NOMO-1 (cell line): Measurements from ENCODE around the gene BRSK1.

ENCODE experiments used
- DNase-seq, 2 experiments: peaks; one replicate each; lab custom pipeline; 2025; ENCODE audit not compliant: unreplicated experiment in 2 of 2; lab: John Stamatoyannopoulos, UW

Gene BRSK1

DNA sequence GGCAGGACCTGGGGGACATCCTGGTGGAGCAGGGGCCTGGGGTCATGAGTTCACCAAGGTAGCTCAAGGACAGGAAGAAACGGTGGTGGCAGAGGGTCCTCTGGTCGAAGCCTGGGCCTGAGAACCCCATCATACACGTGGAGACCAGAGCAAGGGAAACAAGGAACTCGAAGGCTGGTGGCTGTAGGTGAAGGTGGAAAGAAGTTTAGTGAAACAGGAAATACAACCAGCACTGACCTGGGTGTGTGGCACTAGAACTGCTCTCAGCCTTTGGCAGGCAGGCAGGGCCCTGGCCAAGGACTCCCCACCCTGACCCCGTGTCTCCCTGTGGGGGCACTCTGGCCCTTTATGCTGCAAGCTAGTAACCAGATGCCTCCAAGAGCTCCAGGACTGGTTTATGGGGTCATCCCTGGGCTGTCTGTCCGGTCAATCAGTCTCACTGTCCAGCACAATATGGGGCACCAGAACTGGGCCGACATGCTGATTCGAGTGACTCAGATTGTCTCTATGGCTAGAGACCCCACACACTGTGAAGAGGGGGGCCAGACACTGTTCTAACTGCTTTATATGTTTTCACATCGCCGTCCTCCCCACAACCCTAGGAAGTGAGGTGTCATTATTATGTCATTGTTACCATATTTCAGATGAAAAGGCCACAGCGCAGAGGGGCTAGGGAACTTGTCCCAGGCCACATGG is 67.0 kb downstream of the BRSK1 start:
- no peak for DNase-seq

- DNase-seq, result no peak
Observed at GRCh38 chr19:55352040-55352439, 68.2 kb downstream of the BRSK1 start.

- DNase-seq, result no peak
Observed at GRCh38 chr19:55352549-55353145, 68.8 kb downstream of the BRSK1 start.

DNA sequence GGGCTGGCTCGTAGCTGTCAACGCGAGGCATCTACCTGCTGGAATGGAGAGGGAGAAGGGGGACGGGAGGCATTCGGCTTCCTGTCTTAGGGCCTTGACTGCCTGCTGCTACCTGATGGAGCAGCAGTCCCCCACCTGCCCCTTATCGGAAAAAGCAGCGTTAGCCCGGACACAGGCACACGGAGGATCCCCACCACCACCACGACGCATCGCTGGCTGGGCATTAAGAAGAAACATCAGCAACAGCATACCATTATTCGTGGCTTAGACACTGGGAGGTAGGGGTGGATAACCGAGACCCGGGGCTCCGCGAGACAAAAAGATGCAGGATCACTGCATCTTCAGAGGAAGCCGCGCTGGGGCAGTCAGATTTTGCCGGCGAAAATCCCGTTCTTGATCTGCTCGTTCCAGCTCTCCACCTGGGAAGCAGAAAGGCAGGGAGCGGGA is 69.6 kb downstream of the BRSK1 start:
- DNase-seq, result no peak

DNA sequence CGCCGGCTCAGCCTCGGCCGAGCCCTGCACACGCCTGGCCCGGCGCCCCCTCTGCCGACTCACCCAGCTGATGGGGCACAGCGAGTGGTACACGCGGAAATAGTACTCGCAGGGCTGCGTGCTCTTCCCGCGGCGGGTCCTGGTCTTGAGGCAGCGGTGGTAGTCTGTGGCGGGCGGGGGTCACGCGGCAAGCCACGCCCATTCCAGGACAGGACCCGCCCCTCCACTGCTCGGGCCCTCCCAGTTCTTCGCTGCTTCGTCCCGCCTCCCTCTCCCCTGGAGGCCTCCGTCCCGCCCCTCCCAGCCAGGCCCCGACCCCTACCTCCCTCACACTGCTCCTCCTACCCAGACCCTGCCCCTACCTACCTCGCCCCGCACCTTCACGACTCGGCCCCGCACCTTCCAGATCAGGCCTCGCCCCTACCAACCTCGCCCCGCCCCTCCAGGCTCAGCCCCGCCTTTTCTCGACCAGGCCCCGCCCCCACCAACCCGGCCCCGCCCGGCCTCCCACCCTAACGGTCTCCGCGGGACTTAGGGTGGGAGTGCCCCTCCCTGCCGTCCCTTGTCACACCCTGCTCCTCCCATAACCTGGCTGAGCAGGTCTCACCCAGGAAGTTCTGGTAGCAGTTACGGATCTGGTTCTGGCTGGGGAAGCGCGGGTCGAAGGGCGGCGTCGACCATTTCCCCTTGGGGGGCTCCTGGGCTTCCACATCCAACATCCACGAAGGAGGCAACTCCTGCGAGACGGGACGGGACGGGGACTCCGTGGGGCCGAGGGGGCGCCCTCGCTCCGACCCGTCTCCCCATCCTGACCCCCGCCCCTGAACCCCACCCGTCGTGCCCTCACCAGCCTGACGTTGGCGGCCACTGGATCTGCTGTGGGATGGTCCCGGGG is 70.3 kb downstream of the BRSK1 start:
- peak; percentile 22 to 25 for DNase-seq

- no peak for DNase-seq
Observed at GRCh38 chr19:55354698-55355212, 71.0 kb downstream of the BRSK1 start, which contains the start of gene COX6B2. TSS of gene COX6B2 (minus strand) at chr19:55354719. CDS start at chr19:55354521, 198 bp downstream.

- no peak for DNase-seq
Observed at GRCh38 chr19:55355213-55355821, 71.5 kb downstream of the BRSK1 start.

GRCh38 chr19:55358493-55358892 is 74.7 kb downstream of the BRSK1 start:
- DNase-seq, result no peak

GRCh38 chr19:55358943-55359908 is 75.4 kb downstream of the BRSK1 start:
- no peak for DNase-seq

GRCh38 chr19:55360902-55361301 is 77.1 kb downstream of the BRSK1 start:
- DNase-seq, result no peak
